Spleen (tissue), 11 donors: Measurements from ENCODE around the gene LNPK. TPM values are rescaled to one million over a fixed set of nuclear protein-coding genes. Genes with fewer than 3 reads are reported as not detected.

ENCODE experiments used
- DNase-seq: peaks from one replicate; pipeline ENCODE4 v3.0.0-alpha.2; 2020
- H3K27ac ChIP-seq, 8 donors: fragments of 200-600 bp; sonication (generic) in 7 of 8; 1 replicate in 4 of 8; 2 replicates in 4 of 8; pipeline versions ENCODE4 v1.5.0 to v1.8.0; 2016 to 2021; ENCODE audit warnings: inconsistent platforms in 4 of 8, mild to moderate bottlenecking in 4 of 8, moderate library complexity in 1 of 8
- H3K27me3 ChIP-seq, 7 donors: fragments of 200-600 bp; sonication (generic) in 6 of 7; replicated peaks in 1 of 7; 1 replicate in 4 of 7; 2 replicates in 3 of 7; pipeline versions ENCODE4 v1.5.0 to v1.8.0; 2016 to 2021; ENCODE audit warnings: inconsistent platforms in 3 of 7, mild to moderate bottlenecking in 1 of 7
- H3K36me3 ChIP-seq, 6 donors: fragments of 200-600 bp; sonication (generic) in 5 of 6; 1 replicate in 4 of 6; 2 replicates in 2 of 6; pipeline versions ENCODE4 v1.5.0 to v1.8.0; 2016 to 2021; ENCODE audit warnings: inconsistent platforms in 2 of 6
- H3K4me1 ChIP-seq, 6 donors: fragments of 200-600 bp; sonication (generic) in 5 of 6; 1 replicate in 3 of 6; 2 replicates in 3 of 6; pipeline versions ENCODE4 v1.5.0 to v1.8.0; 2016 to 2021; ENCODE audit warnings: inconsistent platforms in 3 of 6
- H3K4me3 ChIP-seq, 8 donors: fragments of 200-600 bp; sonication (generic) in 7 of 8; 1 replicate in 4 of 8; 2 replicates in 4 of 8; pipeline versions ENCODE4 v1.5.0 to v1.8.0; 2016 to 2021; ENCODE audit warnings: inconsistent platforms in 4 of 8, mild to moderate bottlenecking in 4 of 8, moderate library complexity in 2 of 8
- H3K9me3 ChIP-seq, 8 donors: fragments of 200-600 bp; sonication (generic) in 7 of 8; 1 replicate in 4 of 8; 2 replicates in 4 of 8; pipeline versions ENCODE4 v1.5.0 to v1.8.0; 2016 to 2021; ENCODE audit warnings: inconsistent platforms in 4 of 8
- CTCF ChIP-seq, 11 experiments: fragments of 200-600 bp in 7 of 11; fragments of 450-650 bp in 4 of 11; sonication (generic) in 4 of 11; IDR thresholded peaks in 8 of 11; conservative IDR thresholded peaks in 3 of 11; 1 replicate in 7 of 11; 2 replicates in 4 of 11; pipeline versions ENCODE4 v1.4.0 to v1.8.0; 2016 to 2021; ENCODE audit warnings: antibody characterized with exemption in 11 of 11, inconsistent platforms in 4 of 11, mild to moderate bottlenecking in 1 of 11
- POLR2A ChIP-seq, 3 donors: fragments of 450-650 bp; IDR thresholded peaks; one replicate each; pipeline ENCODE4 v1.5.1; 2017; ENCODE audit warnings: antibody characterized with exemption in 3 of 3, mild to moderate bottlenecking in 1 of 3
- POLR2AphosphoS5 ChIP-seq, 3 donors: sonication (generic); formaldehyde crosslinking; IDR thresholded peaks; one replicate each; pipeline ENCODE4 v1.5.1; 2017; ENCODE audit warnings: antibody characterized with exemption in 3 of 3
- WGBS, 5 donors: extraction: QIAGEN DNeasy Blood & Tissue Kit in 3 of 5; methylation state at CpG; one replicate each; pipeline versions ENCODE4 v1.1.5 to v1.1.7; 2013 to 2018; 5-methylcytosine and 5-hydroxymethylcytosine counted together
- intact Hi-C: fragments of 100-400 bp; cut with DNase I; formaldehyde crosslinking; loops from one replicate; pipeline ENCODE4 v1.15.0; 2023; ENCODE audit warnings: low total_unique reads
- polyA plus RNA-seq, 3 donors: library from polyadenylated mRNA; stranded (reverse); fragments of 200-250 nt; gene quantifications; one replicate each; pipeline ENCODE4 v1.2.1, GENCODE V29; 2013
- total RNA-seq, 7 donors: library from RNA; depleted of rRNA in 3 of 7; stranded (reverse); fragments of >200 nt in 3 of 7; fragmentation: NEBNext Ultra II Directional in 4 of 7; extraction: Animal tissue kit (Norgen Biotek cat#: 25700) in 4 of 7; gene quantifications; one replicate each; pipeline versions ENCODE4 v1.1.0 to v1.2.1, GENCODE V29; 2016 to 2021
- donor health status: healthy with polysubstance abuse.
- donor health status: DM: no; HTN: no; CAD: no; lungs with moderate emphysema.
- donor health status: DM: no; HTN: no; CAD: no.
- donor health status: Bipolar disorder and iron deficiency.
- donor health status: healthy.
- donor health status: DM: no; HTN: no; CAD: no.
- donor health status: DM: yes; HTN: yes; CAD: no.

LNPK gene
- total and polyA plus RNA-seq, 10 donors = 2.1 to 31.9 (median 17.0) TPM

- H3K36me3 ChIP-seq = peaks cover 0 to 97% (median 24%) of the 10 kb centered on the region in 6 donors
- no peak overlapping the region for H3K4me3 ChIP-seq
- peaks cover 0 to 10% (median 6%) of the 10 kb centered on the region in 8 donors for H3K9me3 ChIP-seq
- no peak for DNase-seq
- no peaks in the 10 kb centered on the region for H3K27me3 ChIP-seq
- intact Hi-C loops = no loop called here
- no peaks in the 10 kb centered on the region for H3K4me1 ChIP-seq
- no peak for TF ChIP-seq POLR2AphosphoS5 (IDR thresholded peaks at IDR 0.05)
- no peak for TF ChIP-seq CTCF (IDR thresholded peaks at IDR 0.05 in 8 of 11, conservative IDR thresholded peaks at IDR 0.05 in 3 of 11)
- no peak for TF ChIP-seq POLR2A (IDR thresholded peaks at IDR 0.05)
- no peak overlapping the region for H3K27ac ChIP-seq
- 55 to 60% (median 57%) methylated on average over 2 of the region's 2 CpGs for WGBS, 5 donors
Measured at GRCh38 chr2:175937216-175937615, 64.9 kb downstream of the LNPK start.

GRCh38 chr2:175935289-175936181, 66.5 kb downstream of the LNPK start:
- no peak overlapping the region for H3K4me3 ChIP-seq
- no peak for DNase-seq
- H3K4me1 ChIP-seq = no peaks in the 10 kb centered on the region
- H3K27ac ChIP-seq = no peak overlapping the region
- peaks cover 0 to 98% (median 24%) of the 10 kb centered on the region in 6 donors for H3K36me3 ChIP-seq
- intact Hi-C loops = no loop called here
- no peaks in the 10 kb centered on the region for H3K27me3 ChIP-seq
- TF ChIP-seq CTCF (IDR thresholded peaks at IDR 0.05 in 8 of 11, conservative IDR thresholded peaks at IDR 0.05 in 3 of 11) (no peak), POLR2A (IDR thresholded peaks at IDR 0.05) (no peak), POLR2AphosphoS5 (IDR thresholded peaks at IDR 0.05) (no peak)
- no peaks in the 10 kb centered on the region for H3K9me3 ChIP-seq
- WGBS, 5 donors = 86 to 92% (median 92%) methylated on average over 3 of the region's 3 CpGs

- Histone ChIP-seq H3K9me3 (no peaks in the 10 kb centered on the region), H3K36me3 (peaks cover 0 to 88% (median 26%) of the 10 kb centered on the region in 6 donors), H3K27ac (no peak overlapping the region), H3K4me3 (no peak overlapping the region), H3K4me1 (no peaks in the 10 kb centered on the region), H3K27me3 (no peaks in the 10 kb centered on the region)
- intact Hi-C loops = no loop called here
- WGBS, 5 donors = 97 to 99% (median 98%) methylated on average over 2 of the region's 2 CpGs
- TF ChIP-seq POLR2AphosphoS5 (IDR thresholded peaks at IDR 0.05) = no peak
- no peak for TF ChIP-seq POLR2A (IDR thresholded peaks at IDR 0.05)
- no peak for TF ChIP-seq CTCF (IDR thresholded peaks at IDR 0.05 in 8 of 11, conservative IDR thresholded peaks at IDR 0.05 in 3 of 11)
- DNase-seq = no peak
Measured at GRCh38 chr2:175932675-175933074, 69.4 kb downstream of the LNPK start.

- peaks cover 0 to 88% (median 23%) of the 10 kb centered on the region in 6 donors for H3K36me3 ChIP-seq
Measured at GRCh38 chr2:175931805-175932204, 70.3 kb downstream of the LNPK start.

More at GRCh38 chr2:175931805-175932204, 70.3 kb downstream of the LNPK start:
- H3K27me3 ChIP-seq = no peaks in the 10 kb centered on the region
- H3K4me1 ChIP-seq = no peaks in the 10 kb centered on the region
- H3K27ac ChIP-seq = no peak overlapping the region
- 90 to 97% (median 93%) methylated on average over 2 of the region's 2 CpGs for WGBS, 5 donors
- intact Hi-C loops = no loop called here
- DNase-seq = no peak
- no peak for TF ChIP-seq CTCF (IDR thresholded peaks at IDR 0.05 in 8 of 11, conservative IDR thresholded peaks at IDR 0.05 in 3 of 11)
- H3K4me3 ChIP-seq = no peak overlapping the region
- H3K9me3 ChIP-seq = no peaks in the 10 kb centered on the region
